B cell (primary cell): ENCODE measurements around the gene VSTM1. TPM values are rescaled to one million over a fixed set of nuclear protein-coding genes. Genes with fewer than 3 reads are reported as not detected.

Experiments used
- ATAC-seq: fragments of 200-7000 bp; cut with Tn5 transposase; one replicate; pipeline ENCODE4 v1.10.0; 2021; ENCODE audit warnings: low read depth, mild to moderate bottlenecking, moderate number of reproducible peaks, moderate library complexity
- CTCF ChIA-PET: fragments of 350-600 bp; sonication (Branson Sonifier 250); formaldehyde crosslinking; loops from one replicate; lab custom pipeline; 2021; ENCODE audit warnings: antibody characterized with exemption, inconsistent platforms; lab: Charles Lee
- POLR2A ChIA-PET: fragments of 350-600 bp; sonication (Branson Sonifier 250); formaldehyde crosslinking; loops from one replicate; lab custom pipeline; 2021; ENCODE audit warnings: antibody characterized with exemption; lab: Charles Lee
- DNase-seq: peaks from one replicate; pipeline ENCODE4 v3.0.0; 2013
- H2AFZ ChIP-seq: 2 replicates; pipeline ENCODE4 v1.6.1; 2012; ENCODE audit warnings: mild to moderate bottlenecking, low read depth, low read length; ENCODE audit not compliant: insufficient read depth, poor library complexity, severe bottlenecking
- H3K27ac ChIP-seq, 2 donors: 1 replicate in 1 of 2; 2 replicates in 1 of 2; pipeline ENCODE4 v1.5.1; 2012 to 2013; ENCODE audit warnings: low read length in 2 of 2, mild to moderate bottlenecking in 2 of 2, moderate library complexity in 1 of 2
- H3K27me3 ChIP-seq, 4 experiments: fragments of 200-600 bp in 1 of 4; sonication (generic) in 1 of 4; replicated peaks in 1 of 4; 1 replicate in 2 of 4; 2 replicates in 2 of 4; pipeline versions ENCODE4 v1.6.1 to v1.7.0; 2013 to 2016; ENCODE audit warnings: low read length in 3 of 4, mild to moderate bottlenecking in 2 of 4, mixed read lengths in 1 of 4, moderate library complexity in 1 of 4; ENCODE audit not compliant: insufficient read depth in 4 of 4, control insufficient read depth in 3 of 4; ENCODE audit errors: control extremely low read depth in 1 of 4
- H3K36me3 ChIP-seq, 2 experiments: replicated peaks in 1 of 2; 1 replicate in 1 of 2; 2 replicates in 1 of 2; pipeline versions ENCODE4 v1.6.1 to v1.7.1; 2013; ENCODE audit warnings: low read length in 1 of 2; ENCODE audit not compliant: insufficient read depth in 2 of 2, control insufficient read depth in 1 of 2; ENCODE audit errors: control extremely low read depth in 1 of 2, extremely low read depth in 1 of 2
- H3K4me1 ChIP-seq, 2 donors: fragments of 200-600 bp in 1 of 2; sonication (generic) in 1 of 2; 1 replicate in 1 of 2; 2 replicates in 1 of 2; pipeline versions ENCODE4 v1.5.1 to v1.6.1; 2013 to 2017; ENCODE audit warnings: low read length in 2 of 2; ENCODE audit not compliant: control insufficient read depth in 2 of 2, insufficient read depth in 2 of 2
- H3K4me2 ChIP-seq: replicated peaks from 2 replicates; pipeline ENCODE3; 2012; ENCODE audit warnings: mild to moderate bottlenecking, low read depth, low read length; ENCODE audit not compliant: poor library complexity, severe bottlenecking
- H3K4me3 ChIP-seq, 5 experiments: fragments of 200-600 bp in 1 of 5; sonication (generic) in 1 of 5; 1 replicate in 3 of 5; 2 replicates in 2 of 5; pipeline versions ENCODE4 v1.5.1 to v1.7.0; 2011 to 2016; ENCODE audit warnings: low read length in 4 of 5, mild to moderate bottlenecking in 4 of 5, low read depth in 2 of 5, control low read depth in 1 of 5, moderate library complexity in 1 of 5; ENCODE audit not compliant: insufficient read depth in 1 of 5; ENCODE audit errors: control extremely low read depth in 1 of 5, extremely low read depth in 1 of 5
- H3K79me2 ChIP-seq: fragments of 200-600 bp; sonication (generic); one replicate; pipeline ENCODE4 v1.6.0; 2016; ENCODE audit warnings: low read length; ENCODE audit not compliant: control insufficient read depth, insufficient read depth
- H3K9ac ChIP-seq: fragments of 200-600 bp; sonication (generic); 2 replicates; pipeline ENCODE4 v1.6.1; 2017; ENCODE audit warnings: mild to moderate bottlenecking, low read length, moderate library complexity
- H3K9me3 ChIP-seq, 3 donors: one replicate each; pipeline versions ENCODE4 v1.6.1 to v1.7.1; 2013; ENCODE audit warnings: low read length in 2 of 3; ENCODE audit not compliant: control insufficient read depth in 2 of 3, insufficient read depth in 1 of 3; ENCODE audit errors: control extremely low read depth in 1 of 3
- H4K20me1 ChIP-seq: 2 replicates; pipeline ENCODE4 v1.6.0; 2012; ENCODE audit warnings: mild to moderate bottlenecking, low read length; ENCODE audit not compliant: insufficient read depth, control insufficient read depth, poor library complexity, severe bottlenecking
- H3K27ac Mint-ChIP-seq: one replicate; pipeline ENCODE4 v1.8.0; 2021; ENCODE audit warnings: mixed read lengths
- H3K27me3 Mint-ChIP-seq: one replicate; pipeline ENCODE4 v1.8.0; 2021; ENCODE audit warnings: mixed read lengths
- H3K4me1 Mint-ChIP-seq: one replicate; pipeline ENCODE4 v1.8.0; 2021; ENCODE audit warnings: mixed read lengths
- H3K4me3 Mint-ChIP-seq: one replicate; pipeline ENCODE4 v1.8.0; 2021; ENCODE audit warnings: mixed read lengths
- H3K9me3 Mint-ChIP-seq: one replicate; pipeline ENCODE4 v1.8.0; 2022; ENCODE audit warnings: mixed read lengths; ENCODE audit not compliant: insufficient read depth
- CTCF ChIP-seq: fragments of 200-600 bp; IDR thresholded peaks from one replicate; pipeline ENCODE4 v1.8.0; 2022; ENCODE audit warnings: antibody characterized with exemption, mild to moderate bottlenecking
- EZH2 ChIP-seq: IDR thresholded peaks from 2 replicates; pipeline ENCODE4 v1.6.1; 2012; ENCODE audit warnings: borderline replicate concordance, low read depth, mild to moderate bottlenecking, moderate library complexity, low read length; ENCODE audit not compliant: insufficient read depth, poor library complexity, severe bottlenecking
- WGBS: methylation state at CpG from one replicate; pipeline ENCODE4 v1.1.5; 2013; ENCODE audit warnings: missing lambda C conversion rate; ENCODE audit not compliant: insufficient coverage; 5-methylcytosine and 5-hydroxymethylcytosine counted together
- intact Hi-C: fragments of 100-400 bp; cut with micrococcal nuclease; formaldehyde crosslinking; loops from one replicate; pipeline ENCODE4 v1.10.0; 2022
- polyA plus RNA-seq: library from polyadenylated mRNA; depleted of rRNA; stranded (reverse); fragments of >200 nt; gene quantifications from 2 replicates; pipeline ENCODE4 v1.2.3, GENCODE V29; 2012
- total RNA-seq, 2 donors: library from RNA; stranded (reverse); fragments of 120-200 nt in 1 of 2; gene quantifications; 1 replicate in 1 of 2; 2 replicates in 1 of 2; pipeline versions ENCODE4 v1.2.3 to v1.2.4, GENCODE V29; 2013 to 2022

Gene VSTM1
- total and polyA plus RNA-seq, 2 donors (not counting 1 experiment from before 2014, with no cell fraction given) = 0.82 TPM; not detected in 1

GRCh38 chr19:53993448-53993847 lies 70.2 kb downstream of the VSTM1 start:
- H3K9me3 Mint-ChIP-seq = no peaks in the 10 kb centered on the region
- ChIA-PET POLR2A (no interaction called here), CTCF (no interaction called here)
- H3K4me1 Mint-ChIP-seq = peaks cover 3% of the 10 kb centered on the region
- H3K9ac ChIP-seq = no peak overlapping the region
- peaks cover 0 to 20% (median 0%) of the 10 kb centered on the region in 3 donors for H3K9me3 ChIP-seq
- ATAC-seq (no peak), DNase-seq (no peak)
- H3K4me2 ChIP-seq = no peak overlapping the region
- H3K27me3 Mint-ChIP-seq = peaks cover 49% of the 10 kb centered on the region
- H3K4me3 ChIP-seq = no peak overlapping the region
- 66% methylated on average over 3 of the region's 3 CpGs for WGBS
- no peaks in the 10 kb centered on the region for H4K20me1 ChIP-seq
- H3K27ac Mint-ChIP-seq = no peak overlapping the region
- intact Hi-C loops = no loop called here
- TF ChIP-seq EZH2 (no peak), CTCF (no peak)
- no peak overlapping the region for H3K4me3 Mint-ChIP-seq
- no peak overlapping the region for H3K27ac ChIP-seq
- no peaks in the 10 kb centered on the region for H3K79me2 ChIP-seq
- H3K4me1 ChIP-seq = peaks cover 4% of the 10 kb centered on the region in 2 donors
- H2AFZ ChIP-seq = no peak overlapping the region
- no peaks in the 10 kb centered on the region for H3K36me3 ChIP-seq
- H3K27me3 ChIP-seq = peaks cover 0 to 28% (median 6%) of the 10 kb centered on the region in 4 experiments

DNA sequence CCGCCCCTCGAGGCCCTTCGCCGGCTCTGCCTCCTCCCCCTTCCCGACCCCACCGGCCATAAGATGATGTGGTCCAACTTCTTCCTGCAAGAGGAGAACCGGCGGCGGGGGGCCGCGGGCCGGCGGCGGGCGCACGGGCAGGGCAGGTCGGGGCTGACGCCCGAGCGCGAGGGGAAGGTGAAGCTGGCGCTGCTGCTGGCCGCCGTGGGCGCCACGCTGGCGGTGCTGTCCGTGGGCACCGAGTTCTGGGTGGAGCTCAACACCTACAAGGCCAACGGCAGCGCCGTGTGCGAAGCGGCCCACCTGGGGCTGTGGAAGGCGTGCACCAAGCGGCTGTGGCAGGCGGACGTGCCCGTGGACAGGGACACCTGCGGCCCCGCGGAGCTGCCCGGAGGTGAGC lies 70.9 kb downstream of the VSTM1 start:
- no peak overlapping the region for H3K9ac ChIP-seq
- Mint-ChIP-seq H3K4me1 (peaks cover 3% of the 10 kb centered on the region), H3K27ac (no peak overlapping the region), H3K4me3 (no peak overlapping the region), H3K27me3 (peaks cover 49% of the 10 kb centered on the region), H3K9me3 (no peaks in the 10 kb centered on the region)
- TF ChIP-seq EZH2 (no peak), CTCF (no peak)
- peaks cover 0 to 28% (median 6%) of the 10 kb centered on the region in 4 experiments for H3K27me3 ChIP-seq
- ChIA-PET POLR2A (no interaction called here), CTCF (no interaction called here)
- H3K36me3 ChIP-seq = no peaks in the 10 kb centered on the region
- ATAC-seq (no peak), DNase-seq (no peak)
- no peaks in the 10 kb centered on the region for H3K79me2 ChIP-seq
- no peak overlapping the region for H3K4me3 ChIP-seq
- intact Hi-C loops = no loop called here
- H3K9me3 ChIP-seq = peaks cover 0 to 20% (median 0%) of the 10 kb centered on the region in 3 donors
- no peak overlapping the region for H2AFZ ChIP-seq
- H3K4me2 ChIP-seq = no peak overlapping the region
- no peak overlapping the region for H3K27ac ChIP-seq
- no peaks in the 10 kb centered on the region for H4K20me1 ChIP-seq
- WGBS = 26% methylated on average over 43 of the region's 43 CpGs
- peaks cover 4% of the 10 kb centered on the region in 2 donors for H3K4me1 ChIP-seq
